Stomach (tissue), 9 donors: ENCODE measurements around the gene PNMA8B. TPM values are rescaled to one million over a fixed set of nuclear protein-coding genes. Genes with fewer than 3 reads are reported as not detected.
"Not testable (repeated sequence)": the region's sequence is repeated elsewhere in the genome, so short reads cannot be mapped to it uniquely, and the experiment has no call there.

ENCODE experiments used
- DNase-seq, 2 donors: peaks; one replicate each; pipeline versions ENCODE4 v3.0.0 to v3.0.0-alpha.2; 2013 to 2019
- H3K27ac ChIP-seq, 5 donors: fragments of 200-600 bp in 4 of 5; sonication (generic) in 4 of 5; one replicate each; pipeline ENCODE4 v1.5.1; 2013 to 2019; ENCODE audit warnings: mild to moderate bottlenecking in 1 of 5, moderate library complexity in 1 of 5
- H3K27me3 ChIP-seq, 3 donors: fragments of 200-600 bp; sonication (generic); one replicate each; pipeline ENCODE4 v1.5.1; 2017 to 2019; ENCODE audit warnings: mixed run types in 1 of 3
- H3K36me3 ChIP-seq, 4 donors: fragments of 200-600 bp; sonication (generic); 1 replicate in 3 of 4; 2 replicates in 1 of 4; pipeline ENCODE4 v1.5.1; 2016 to 2019
- H3K4me1 ChIP-seq, 4 donors: fragments of 200-600 bp; sonication (generic); one replicate each; pipeline ENCODE4 v1.5.1; 2016 to 2019
- H3K4me3 ChIP-seq, 4 donors: fragments of 200-600 bp; sonication (generic) in 3 of 4; one replicate each; pipeline ENCODE4 v1.5.1; 2016 to 2019; ENCODE audit warnings: mild to moderate bottlenecking in 1 of 4
- H3K9me3 ChIP-seq, 4 donors: fragments of 200-600 bp; sonication (generic); one replicate each; pipeline ENCODE4 v1.5.1; 2016 to 2019
- CTCF ChIP-seq, 7 experiments: fragments of 450-650 bp in 4 of 7; fragments of 200-600 bp in 3 of 7; sonication (generic) in 3 of 7; IDR thresholded peaks; one replicate each; pipeline ENCODE4 v1.5.1; 2016 to 2019; ENCODE audit warnings: antibody characterized with exemption in 7 of 7, control low read depth in 2 of 7, mild to moderate bottlenecking in 1 of 7
- EP300 ChIP-seq: sonication (generic); formaldehyde crosslinking; IDR thresholded peaks from one replicate; pipeline ENCODE4 v1.6.1; 2017; ENCODE audit warnings: antibody characterized with exemption
- POLR2A ChIP-seq, 4 donors: fragments of 450-650 bp; IDR thresholded peaks; one replicate each; pipeline ENCODE4 v1.6.1; 2016; ENCODE audit warnings: antibody characterized with exemption in 4 of 4, control low read depth in 2 of 4, mild to moderate bottlenecking in 1 of 4, moderate library complexity in 1 of 4
- POLR2AphosphoS5 ChIP-seq, 3 donors: sonication (generic); formaldehyde crosslinking; IDR thresholded peaks; one replicate each; pipeline ENCODE4 v1.6.1; 2016; ENCODE audit warnings: antibody characterized with exemption in 3 of 3
- WGBS, 5 donors: extraction: QIAGEN DNeasy Blood & Tissue Kit in 3 of 5; methylation state at CpG; one replicate each; pipeline versions ENCODE4 v1.1.5 to v1.1.7; 2013 to 2018; 5-methylcytosine and 5-hydroxymethylcytosine counted together
- intact Hi-C: fragments of 100-400 bp; cut with DNase I; formaldehyde crosslinking; loops from one replicate; pipeline ENCODE4 v1.15.1; 2023; ENCODE audit warnings: low total_unique reads
- polyA plus RNA-seq, 3 donors: library from polyadenylated mRNA; stranded (reverse); fragments of 200-250 nt; gene quantifications; one replicate each; pipeline ENCODE4 v1.2.3, GENCODE V29; 2013
- total RNA-seq, 5 donors: library from RNA; depleted of rRNA; stranded (reverse); fragments of >200 nt; gene quantifications; one replicate each; pipeline versions ENCODE4 v1.1.0 to v1.2.3, GENCODE V29; 2014 to 2016
- donor health status: healthy with polysubstance abuse.
- donor health status: Bipolar disorder and iron deficiency.
- donor health status: healthy.

The PNMA8B gene
- total and polyA plus RNA-seq, 8 donors, result under 0.01 to 4.1 (median 0.76) TPM; not detected in 1

DNA sequence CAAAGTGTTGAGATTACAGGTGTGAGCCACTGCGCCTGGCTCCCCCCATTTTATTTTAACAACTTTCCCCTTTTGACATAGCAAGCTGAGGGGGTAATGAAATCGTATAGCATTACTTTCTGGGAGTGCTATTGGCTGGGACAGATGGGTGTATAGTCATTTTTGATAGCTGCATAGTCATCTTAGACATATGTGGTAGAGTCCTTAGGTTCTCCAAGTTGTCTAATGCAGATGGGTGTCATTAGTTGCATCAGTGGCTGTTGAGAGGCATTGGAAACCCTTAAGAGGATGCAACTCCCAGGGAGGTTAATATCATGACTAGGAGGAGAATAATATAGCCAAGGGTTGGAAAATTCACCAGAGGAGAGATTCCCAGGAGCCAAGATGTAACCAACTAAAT lies 28.6 kb upstream of the PNMA8B start:
- H3K36me3 ChIP-seq, result peaks cover 0 to 9% (median 0%) of the 10 kb centered on the region in 4 donors
- H3K4me1 ChIP-seq, result peaks cover 0 to 6% (median 3%) of the 10 kb centered on the region in 4 donors
- H3K4me3 ChIP-seq, result no peak overlapping the region
- 87 to 92% (median 90%) methylated on average over 2 of the region's 2 CpGs for WGBS, 5 donors
- H3K9me3 ChIP-seq, result no peaks in the 10 kb centered on the region
- TF ChIP-seq POLR2A (IDR thresholded peaks at IDR 0.05) (no peak), EP300 (no peak), CTCF (IDR thresholded peaks at IDR 0.05) (no peak), POLR2AphosphoS5 (IDR thresholded peaks at IDR 0.05) (no peak)
- intact Hi-C loops, result no loop called here
- no peak overlapping the region for H3K27ac ChIP-seq
- peaks cover 0 to 9% (median 0%) of the 10 kb centered on the region in 3 donors for H3K27me3 ChIP-seq
- no peak for DNase-seq

DNA sequence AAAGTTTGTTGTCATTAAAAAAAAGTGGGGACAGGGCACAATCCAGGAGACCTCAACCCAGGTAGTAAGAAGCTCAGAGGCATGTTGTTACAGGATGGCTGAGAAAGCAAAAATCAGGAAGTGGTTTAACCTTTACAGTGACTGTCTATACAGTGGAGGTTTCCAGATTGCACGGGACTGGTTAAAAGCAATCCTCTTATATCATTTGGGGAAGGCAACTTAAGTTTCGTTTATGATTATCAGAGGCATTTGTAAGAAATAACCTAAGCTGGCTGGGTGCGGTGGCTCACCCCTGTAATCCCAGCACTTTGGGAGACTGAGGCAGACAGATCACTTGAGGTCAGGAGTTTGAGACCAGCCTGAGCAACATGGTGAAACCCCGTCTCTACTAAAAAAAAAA lies 27.3 kb upstream of the PNMA8B start:
- 60 to 78% (median 68%) methylated on average over 4 of the region's 4 CpGs for WGBS, 5 donors
- H3K36me3 ChIP-seq, H3K4me1 ChIP-seq, H3K27ac ChIP-seq, H3K27me3 ChIP-seq, intact Hi-C loops, H3K4me3 ChIP-seq, H3K9me3 ChIP-seq: not testable (repeated sequence)
- peak in 1 of 2 donors; percentile 42 for DNase-seq

GRCh38 chr19:46521241-46521868 lies 25.7 kb upstream of the PNMA8B start:
- intact Hi-C loops, result no loop called here
- DNase-seq, result no peak
- Histone ChIP-seq H3K27me3 (no peaks in the 10 kb centered on the region), H3K4me3 (no peak overlapping the region), H3K36me3 (peaks cover 0 to 9% (median 0%) of the 10 kb centered on the region in 4 donors), H3K27ac (no peak overlapping the region), H3K4me1 (no peaks in the 10 kb centered on the region), H3K9me3 (no peaks in the 10 kb centered on the region)
- WGBS, 5 donors, result 90 to 96% (median 93%) methylated on average over 14 of the region's 14 CpGs
- TF ChIP-seq CTCF (IDR thresholded peaks at IDR 0.05) (no peak), POLR2A (IDR thresholded peaks at IDR 0.05) (no peak), POLR2AphosphoS5 (IDR thresholded peaks at IDR 0.05) (no peak), EP300 (no peak)

- intact Hi-C loops, result no loop called here
These were observed 24.9 kb upstream of the PNMA8B start for GRCh38 chr19:46520616-46521015.

More at GRCh38 chr19:46520616-46521015, 24.9 kb upstream of the PNMA8B start:
- Histone ChIP-seq H3K27ac (no peak overlapping the region), H3K9me3 (no peaks in the 10 kb centered on the region), H3K4me3 (no peak overlapping the region), H3K4me1 (peaks cover 0 to 2% (median 0%) of the 10 kb centered on the region in 4 donors), H3K36me3 (peaks cover 0 to 8% (median 0%) of the 10 kb centered on the region in 4 donors), H3K27me3 (peaks cover 0 to 1% (median 0%) of the 10 kb centered on the region in 3 donors)
- 82 to 90% (median 87%) methylated on average over 5 to 6 of the region's 6 CpGs for WGBS, 5 donors
- no peak for TF ChIP-seq POLR2A (IDR thresholded peaks at IDR 0.05)
- no peak for TF ChIP-seq EP300
- no peak for TF ChIP-seq CTCF (IDR thresholded peaks at IDR 0.05)
- no peak for TF ChIP-seq POLR2AphosphoS5 (IDR thresholded peaks at IDR 0.05)
- no peak for DNase-seq
